ENCODE data around the gene DRGX.

- TF ChIP-seq, protein P1, sequence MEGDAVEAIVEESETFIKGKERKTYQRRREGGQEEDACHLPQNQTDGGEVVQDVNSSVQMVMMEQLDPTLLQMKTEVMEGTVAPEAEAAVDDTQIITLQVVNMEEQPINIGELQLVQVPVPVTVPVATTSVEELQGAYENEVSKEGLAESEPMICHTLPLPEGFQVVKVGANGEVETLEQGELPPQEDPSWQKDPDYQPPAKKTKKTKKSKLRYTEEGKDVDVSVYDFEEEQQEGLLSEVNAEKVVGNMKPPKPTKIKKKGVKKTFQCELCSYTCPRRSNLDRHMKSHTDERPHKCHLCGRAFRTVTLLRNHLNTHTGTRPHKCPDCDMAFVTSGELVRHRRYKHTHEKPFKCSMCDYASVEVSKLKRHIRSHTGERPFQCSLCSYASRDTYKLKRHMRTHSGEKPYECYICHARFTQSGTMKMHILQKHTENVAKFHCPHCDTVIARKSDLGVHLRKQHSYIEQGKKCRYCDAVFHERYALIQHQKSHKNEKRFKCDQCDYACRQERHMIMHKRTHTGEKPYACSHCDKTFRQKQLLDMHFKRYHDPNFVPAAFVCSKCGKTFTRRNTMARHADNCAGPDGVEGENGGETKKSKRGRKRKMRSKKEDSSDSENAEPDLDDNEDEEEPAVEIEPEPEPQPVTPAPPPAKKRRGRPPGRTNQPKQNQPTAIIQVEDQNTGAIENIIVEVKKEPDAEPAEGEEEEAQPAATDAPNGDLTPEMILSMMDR (IDR thresholded peaks at IDR 0.05; ENCODE audit: poor library complexity), result no peak
- TF ChIP-seq EZH2phosphoT487 (IDR thresholded peaks at IDR 0.05; ENCODE audit: low read depth, severe bottlenecking, unreplicated experiment), result no peak
- TF ChIP-seq EZH2 (IDR thresholded peaks at IDR 0.05; ENCODE audit: borderline replicate concordance), result no peak
Measured at GRCh38 chr10:49415109-49415508, 19.2 kb upstream of the DRGX start.
